H9 (cell line): ENCODE results near the gene SH3TC1. TPM values are rescaled to one million over a fixed set of nuclear protein-coding genes. Genes with fewer than 3 reads are reported as not detected.

Source experiments
- DNase-seq: peaks from one replicate; pipeline ENCODE4 v3.0.0-alpha.2; 2017
- H2AFZ ChIP-seq: one replicate; pipeline ENCODE4 v1.6.1; 2013; ENCODE audit warnings: mild to moderate bottlenecking, low read length, control low read depth, moderate library complexity
- H2AK5ac ChIP-seq: 2 replicates; pipeline ENCODE4 v1.6.1; 2013; ENCODE audit warnings: low read length, control low read depth, mixed read lengths; ENCODE audit not compliant: insufficient read length
- H2BK120ac ChIP-seq: one replicate; pipeline ENCODE4 v1.6.1; 2013; ENCODE audit warnings: low read depth, mild to moderate bottlenecking, low read length, control low read depth, inconsistent platforms; ENCODE audit not compliant: poor library complexity, severe bottlenecking
- H2BK12ac ChIP-seq: 2 replicates; pipeline ENCODE4 v1.6.1; 2013; ENCODE audit warnings: low read length, control low read depth, mixed read lengths, low read depth; ENCODE audit not compliant: insufficient read length
- H2BK15ac ChIP-seq: 2 replicates; pipeline ENCODE4 v1.6.1; 2013; ENCODE audit warnings: low read depth, low read length, control low read depth
- H2BK20ac ChIP-seq: one replicate; pipeline ENCODE4 v1.6.1; 2013; ENCODE audit warnings: low read depth, mild to moderate bottlenecking, low read length, control low read depth, inconsistent platforms; ENCODE audit not compliant: poor library complexity, severe bottlenecking
- H2BK5ac ChIP-seq: 2 replicates; pipeline ENCODE4 v1.6.1; 2013; ENCODE audit warnings: low read length, control low read depth, mixed read lengths; ENCODE audit not compliant: insufficient read length
- H3K14ac ChIP-seq: 2 replicates; pipeline ENCODE4 v1.6.1; 2013; ENCODE audit warnings: low read length, control low read depth; ENCODE audit not compliant: insufficient read depth
- H3K18ac ChIP-seq: 2 replicates; pipeline ENCODE4 v1.6.1; 2013; ENCODE audit warnings: low read depth, mild to moderate bottlenecking, mixed read lengths, low read length, control low read depth; ENCODE audit not compliant: insufficient read length
- H3K23ac ChIP-seq: 2 replicates; pipeline ENCODE4 v1.6.1; 2013; ENCODE audit warnings: low read length, control low read depth, mixed read lengths, low read depth; ENCODE audit not compliant: insufficient read length
- H3K23me2 ChIP-seq: 2 replicates; pipeline ENCODE4 v1.6.1; 2013; ENCODE audit warnings: low read depth, mild to moderate bottlenecking, mixed read lengths, low read length, control low read depth; ENCODE audit not compliant: insufficient read length, poor library complexity, severe bottlenecking
- H3K27ac ChIP-seq: 2 replicates; pipeline ENCODE4 v1.5.1; 2013; ENCODE audit warnings: low read length, control low read depth, mixed read lengths, low read depth; ENCODE audit not compliant: insufficient read length
- H3K27me3 ChIP-seq: 2 replicates; pipeline ENCODE4 v1.6.1; 2013; ENCODE audit warnings: low read length, control low read depth, inconsistent platforms; ENCODE audit not compliant: insufficient read depth
- H3K4ac ChIP-seq: 2 replicates; pipeline ENCODE4 v1.6.1; 2013; ENCODE audit warnings: low read depth, mild to moderate bottlenecking, control low read depth, inconsistent platforms, low read length, moderate library complexity
- H3K4me1 ChIP-seq: 2 replicates; pipeline ENCODE4 v1.6.1; 2013; ENCODE audit warnings: low read length, control low read depth, inconsistent platforms; ENCODE audit not compliant: insufficient read depth
- H3K4me2 ChIP-seq: 2 replicates; pipeline ENCODE4 v1.6.1; 2013; ENCODE audit warnings: low read length, control low read depth, mixed read lengths; ENCODE audit not compliant: insufficient read length, insufficient read depth
- H3K56ac ChIP-seq: 2 replicates; pipeline ENCODE4 v1.6.1; 2013; ENCODE audit warnings: low read depth, mild to moderate bottlenecking, mixed read lengths, low read length, control low read depth; ENCODE audit not compliant: insufficient read length
- H3K79me1 ChIP-seq: 2 replicates; pipeline ENCODE4 v1.6.1; 2013; ENCODE audit warnings: low read depth, mild to moderate bottlenecking, moderate library complexity, low read length, control low read depth, inconsistent platforms; ENCODE audit not compliant: insufficient read depth, poor library complexity, severe bottlenecking
- H3K79me2 ChIP-seq: 2 replicates; pipeline ENCODE4 v1.6.1; 2013; ENCODE audit warnings: low read length, control low read depth, inconsistent platforms; ENCODE audit not compliant: insufficient read depth
- H3K9ac ChIP-seq: 2 replicates; pipeline ENCODE4 v1.6.1; 2013; ENCODE audit warnings: low read length, control low read depth, mixed read lengths; ENCODE audit not compliant: insufficient read length; ENCODE audit errors: extremely low read depth
- H3K9me3 ChIP-seq: one replicate; pipeline ENCODE4 v1.6.1; 2013; ENCODE audit warnings: low read depth, low read length, inconsistent platforms; ENCODE audit not compliant: control insufficient read depth
- H3T11ph ChIP-seq: one replicate; pipeline ENCODE4 v1.6.1; 2013; ENCODE audit warnings: mild to moderate bottlenecking, low read length, control low read depth, inconsistent platforms
- H4K20me1 ChIP-seq: one replicate; pipeline ENCODE4 v1.6.1; 2013; ENCODE audit not compliant: control insufficient read depth, insufficient read length, insufficient read depth
- H4K5ac ChIP-seq: 2 replicates; pipeline ENCODE4 v1.6.1; 2013; ENCODE audit warnings: low read depth, mild to moderate bottlenecking, mixed read lengths, low read length, control low read depth; ENCODE audit not compliant: insufficient read length
- H4K8ac ChIP-seq: replicated peaks from 2 replicates; pipeline ENCODE4 v1.6.1; 2013; ENCODE audit warnings: low read length, control low read depth, mixed read lengths, low read depth; ENCODE audit not compliant: insufficient read length
- H4K91ac ChIP-seq: 2 replicates; pipeline ENCODE4 v1.6.1; 2013; ENCODE audit warnings: low read depth, mild to moderate bottlenecking, moderate library complexity, mixed read lengths, low read length, control low read depth; ENCODE audit not compliant: insufficient read length
- H3K27ac Mint-ChIP-seq, 3 experiments: 2 replicates in 2 of 3; 3 replicates in 1 of 3; pipeline ENCODE4 v1.8.0; 2020 to 2021; ENCODE audit warnings: mixed read lengths in 3 of 3, mild to moderate bottlenecking in 1 of 3, moderate library complexity in 1 of 3
- H3K27me3 Mint-ChIP-seq: 2 replicates; pipeline ENCODE4 v1.8.0; 2021; ENCODE audit warnings: low read depth, mild to moderate bottlenecking, moderate library complexity, mixed read lengths
- H3K36me3 Mint-ChIP-seq, 3 experiments: 2 replicates in 2 of 3; 3 replicates in 1 of 3; pipeline ENCODE4 v1.8.0; 2020 to 2021; ENCODE audit warnings: low read depth in 3 of 3, mixed read lengths in 3 of 3; ENCODE audit not compliant: insufficient read depth in 1 of 3
- H3K4me1 Mint-ChIP-seq, 2 experiments: 2 replicates each; pipeline ENCODE4 v1.8.0; 2020; ENCODE audit warnings: mixed read lengths in 2 of 2
- H3K4me3 Mint-ChIP-seq, 2 experiments: 2 replicates in 1 of 2; 3 replicates in 1 of 2; pipeline ENCODE4 v1.8.0; 2020 to 2021; ENCODE audit warnings: mild to moderate bottlenecking in 2 of 2, mixed read lengths in 2 of 2, moderate library complexity in 1 of 2
- H3K9me3 Mint-ChIP-seq, 2 experiments: 2 replicates in 1 of 2; 3 replicates in 1 of 2; pipeline ENCODE4 v1.8.0; 2020; ENCODE audit warnings: mild to moderate bottlenecking in 2 of 2, mixed read lengths in 2 of 2, moderate library complexity in 1 of 2
- WGBS: extraction: QIAGEN DNeasy Blood & Tissue Kit; methylation state at CpG from one replicate; pipeline ENCODE4 v1.1.7; 2013; ENCODE audit warnings: missing lambda C conversion rate, low lambda C conversion rate, mixed read lengths; ENCODE audit not compliant: insufficient read length; ENCODE audit errors: extremely low coverage; 5-methylcytosine and 5-hydroxymethylcytosine counted together
- total RNA-seq: library from RNA; stranded (reverse); gene quantifications from 2 replicates; pipeline ENCODE4 v1.2.1, GENCODE V29; 2021
- TF ChIP-seq, protein P1 (sequence below): fragments of 200-600 bp; sonication (generic); conservative IDR thresholded peaks from 3 replicates; pipeline ENCODE4 v1.8.0; 2021; ENCODE audit warnings: antibody characterized with exemption, mild to moderate bottlenecking

Gene SH3TC1
- total RNA-seq, 1 experiment from 2014 or later = 0.74 TPM

DNA sequence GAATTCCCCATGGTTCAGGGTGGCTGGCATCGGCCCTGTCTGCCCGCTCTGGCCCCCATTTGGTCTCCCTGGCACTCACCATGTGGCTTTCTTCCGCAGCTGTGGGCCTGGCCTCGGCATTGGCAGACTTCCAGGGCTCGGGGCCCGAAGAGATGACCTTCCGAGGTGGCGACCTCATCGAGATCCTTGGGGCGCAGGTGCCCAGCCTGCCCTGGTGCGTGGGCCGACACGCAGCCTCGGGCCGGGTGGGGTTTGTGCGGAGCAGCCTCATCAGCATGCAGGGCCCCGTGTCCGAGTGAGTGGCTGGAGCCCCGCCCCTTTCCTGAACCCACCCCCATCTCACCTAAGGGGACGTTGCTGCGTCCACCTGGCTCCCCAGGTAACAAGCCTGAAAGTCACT is 20.1 kb downstream of the SH3TC1 start:
- Histone ChIP-seq H2BK20ac (no peak overlapping the region), H2BK12ac (no peak overlapping the region), H2AK5ac (no peak overlapping the region), H3K56ac (no peak overlapping the region), H2BK15ac (no peak overlapping the region), H4K20me1 (no peaks in the 10 kb centered on the region), H3K79me2 (no peaks in the 10 kb centered on the region), H3K14ac (no peak overlapping the region), H3K27me3 (no peaks in the 10 kb centered on the region), H3K9ac (no peak overlapping the region), H4K91ac (no peak overlapping the region), H4K5ac (no peak overlapping the region), H3T11ph (no peak overlapping the region), H3K27ac (no peak overlapping the region), H4K8ac (no peak overlapping the region), H2BK5ac (no peak overlapping the region), H3K9me3 (no peaks in the 10 kb centered on the region), H3K23me2 (no peaks in the 10 kb centered on the region), H2BK120ac (no peak overlapping the region), H3K18ac (no peak overlapping the region), H2AFZ (no peak overlapping the region), H3K23ac (no peak overlapping the region), H3K79me1 (no peaks in the 10 kb centered on the region), H3K4ac (no peak overlapping the region), H3K4me2 (no peak overlapping the region), H3K4me1 (no peaks in the 10 kb centered on the region)
- Mint-ChIP-seq H3K4me3 (no peak overlapping the region), H3K9me3 (no peaks in the 10 kb centered on the region), H3K36me3 (no peaks in the 10 kb centered on the region), H3K4me1 (peaks cover 4 to 5% of the 10 kb centered on the region in 2 experiments), H3K27me3 (no peaks in the 10 kb centered on the region; the same call in 1 of the 2 replicates), H3K27ac (no peak overlapping the region)
- no peak for DNase-seq
- no CpG with 5 or more reads among the region's 21 CpGs for WGBS
- TF ChIP-seq, protein P1, sequence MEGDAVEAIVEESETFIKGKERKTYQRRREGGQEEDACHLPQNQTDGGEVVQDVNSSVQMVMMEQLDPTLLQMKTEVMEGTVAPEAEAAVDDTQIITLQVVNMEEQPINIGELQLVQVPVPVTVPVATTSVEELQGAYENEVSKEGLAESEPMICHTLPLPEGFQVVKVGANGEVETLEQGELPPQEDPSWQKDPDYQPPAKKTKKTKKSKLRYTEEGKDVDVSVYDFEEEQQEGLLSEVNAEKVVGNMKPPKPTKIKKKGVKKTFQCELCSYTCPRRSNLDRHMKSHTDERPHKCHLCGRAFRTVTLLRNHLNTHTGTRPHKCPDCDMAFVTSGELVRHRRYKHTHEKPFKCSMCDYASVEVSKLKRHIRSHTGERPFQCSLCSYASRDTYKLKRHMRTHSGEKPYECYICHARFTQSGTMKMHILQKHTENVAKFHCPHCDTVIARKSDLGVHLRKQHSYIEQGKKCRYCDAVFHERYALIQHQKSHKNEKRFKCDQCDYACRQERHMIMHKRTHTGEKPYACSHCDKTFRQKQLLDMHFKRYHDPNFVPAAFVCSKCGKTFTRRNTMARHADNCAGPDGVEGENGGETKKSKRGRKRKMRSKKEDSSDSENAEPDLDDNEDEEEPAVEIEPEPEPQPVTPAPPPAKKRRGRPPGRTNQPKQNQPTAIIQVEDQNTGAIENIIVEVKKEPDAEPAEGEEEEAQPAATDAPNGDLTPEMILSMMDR = no peak
